ENCODE data around the gene TMSB10. TPM values are rescaled to one million over a fixed set of nuclear protein-coding genes. Genes with fewer than 3 reads are reported as not detected.
"Not testable (repeated sequence)": the region's sequence is repeated elsewhere in the genome, so short reads cannot be mapped to it uniquely, and the experiment has no call there.

TMSB10 gene
- total RNA-seq, 1 experiment from 2014 or later: 5,246 TPM

GRCh38 chr2:84911135-84911678 lies 5.8 kb downstream of the TMSB10 start:
- BruUV-seq (replicated peaks): no TSS peak
- Histone ChIP-seq H4K20me1 (ENCODE audit: low read length) (peaks cover 4% of the 10 kb centered on the region), H3K27ac (ENCODE audit: low read length) (no peak overlapping the region), H3K9me3 (ENCODE audit: low read length) (no peaks in the 10 kb centered on the region), H3K4me1 (ENCODE audit: insufficient read depth, low read length) (peaks cover 13% of the 10 kb centered on the region), H3K4me3 (ENCODE audit: low read length) (no peak overlapping the region), H3F3A (ENCODE audit: low read length, unreplicated experiment) (no peaks in the 10 kb centered on the region), H3K79me2 (ENCODE audit: low read length) (peaks cover 7% of the 10 kb centered on the region), H3K36me3 (ENCODE audit: low read depth, low read length) (peaks cover 5% of the 10 kb centered on the region), H3K9me2 (replicated peaks; ENCODE audit: low read length) (no peaks in the 10 kb centered on the region), H3K4me2 (ENCODE audit: low read length) (no peak overlapping the region), H2AFZ (ENCODE audit: low read length) (no peak overlapping the region), H3K9ac (ENCODE audit: low read length) (no peak overlapping the region), H3K27me3 (ENCODE audit: low read length) (no peaks in the 10 kb centered on the region)
- TF ChIP-seq EZH2phosphoT487 (IDR thresholded peaks at IDR 0.05; ENCODE audit: borderline replicate concordance, low read length): no peak
- TF ChIP-seq CTCF (conservative IDR thresholded peaks at IDR 0.05; ENCODE audit: low read depth, low read length): no peak
- no peak for TF ChIP-seq EZH2 (IDR thresholded peaks at IDR 0.05; ENCODE audit: low read length, unreplicated experiment)
- no peak for DNase-seq
- CTCF ChIA-PET: no interaction called here
- POLR2A ChIA-PET (ENCODE audit: unreplicated experiment): no interaction called here
- ATAC-seq: no peak
- intact Hi-C loops (cut with micrococcal nuclease): no loop called here

GRCh38 chr2:84912984-84913383 lies 7.5 kb downstream of the TMSB10 start:
- no peak overlapping the region for H3K27ac ChIP-seq (ENCODE audit: low read length)
- ChIA-PET CTCF (no interaction called here), POLR2A (ENCODE audit: unreplicated experiment) (no interaction called here)
- no peaks in the 10 kb centered on the region for H3F3A ChIP-seq (ENCODE audit: low read length, unreplicated experiment)
- no peak for DNase-seq
- BruUV-seq (replicated peaks): no TSS peak
- intact Hi-C loops (cut with micrococcal nuclease): no loop called here
- H3K27me3 ChIP-seq (ENCODE audit: low read length): no peaks in the 10 kb centered on the region
- no peak overlapping the region for H3K4me3 ChIP-seq (ENCODE audit: low read length)
- no peak for TF ChIP-seq EZH2 (IDR thresholded peaks at IDR 0.05; ENCODE audit: low read length, unreplicated experiment)
- TF ChIP-seq CTCF (conservative IDR thresholded peaks at IDR 0.05; ENCODE audit: low read depth, low read length): no peak
- no peak for TF ChIP-seq EZH2phosphoT487 (IDR thresholded peaks at IDR 0.05; ENCODE audit: borderline replicate concordance, low read length)
- H3K79me2 ChIP-seq (ENCODE audit: low read length): no peaks in the 10 kb centered on the region
- no peaks in the 10 kb centered on the region for H4K20me1 ChIP-seq (ENCODE audit: low read length)
- H2AFZ ChIP-seq (ENCODE audit: low read length): no peak overlapping the region
- H3K9me2 ChIP-seq (replicated peaks; ENCODE audit: low read length): no peaks in the 10 kb centered on the region
- no peak overlapping the region for H3K9ac ChIP-seq (ENCODE audit: low read length)
- no peaks in the 10 kb centered on the region for H3K36me3 ChIP-seq (ENCODE audit: low read depth, low read length)
- no peaks in the 10 kb centered on the region for H3K4me1 ChIP-seq (ENCODE audit: insufficient read depth, low read length)
- no peaks in the 10 kb centered on the region for H3K9me3 ChIP-seq (ENCODE audit: low read length)
- no peak overlapping the region for H3K4me2 ChIP-seq (ENCODE audit: low read length)
- ATAC-seq: no peak

- no peaks in the 10 kb centered on the region for H3F3A ChIP-seq (ENCODE audit: low read length, unreplicated experiment)
- H3K27ac ChIP-seq (ENCODE audit: low read length): no peak overlapping the region
- H4K20me1 ChIP-seq (ENCODE audit: low read length): no peaks in the 10 kb centered on the region
- DNase-seq (no peak), ATAC-seq (no peak)
- H3K9me3 ChIP-seq (ENCODE audit: low read length): no peaks in the 10 kb centered on the region
- POLR2A ChIA-PET (ENCODE audit: unreplicated experiment): no interaction called here
- no peaks in the 10 kb centered on the region for H3K9me2 ChIP-seq (replicated peaks; ENCODE audit: low read length)
- no peaks in the 10 kb centered on the region for H3K36me3 ChIP-seq (ENCODE audit: low read depth, low read length)
- H3K27me3 ChIP-seq (ENCODE audit: low read length): no peaks in the 10 kb centered on the region
- H3K9ac ChIP-seq (ENCODE audit: low read length): no peak overlapping the region
- H3K4me1 ChIP-seq (ENCODE audit: insufficient read depth, low read length): peaks cover 2% of the 10 kb centered on the region
- H2AFZ ChIP-seq (ENCODE audit: low read length): no peak overlapping the region
- no peaks in the 10 kb centered on the region for H3K79me2 ChIP-seq (ENCODE audit: low read length)
- H3K4me2 ChIP-seq (ENCODE audit: low read length): no peak overlapping the region
- TF ChIP-seq EZH2phosphoT487 (IDR thresholded peaks at IDR 0.05; ENCODE audit: borderline replicate concordance, low read length): no peak
- TF ChIP-seq EZH2 (IDR thresholded peaks at IDR 0.05; ENCODE audit: low read length, unreplicated experiment): no peak
- no peak for TF ChIP-seq CTCF (conservative IDR thresholded peaks at IDR 0.05; ENCODE audit: low read depth, low read length)
- BruUV-seq (replicated peaks): no TSS peak
- CTCF ChIA-PET: no interaction called here
- no peak overlapping the region for H3K4me3 ChIP-seq (ENCODE audit: low read length)
- intact Hi-C loops (cut with micrococcal nuclease): no loop called here
These were observed 8.9 kb downstream of the TMSB10 start for GRCh38 chr2:84914334-84914733.

- H3K27me3 ChIP-seq (ENCODE audit: low read length); H2AFZ ChIP-seq (ENCODE audit: low read length); ATAC-seq; H4K20me1 ChIP-seq (ENCODE audit: low read length); H3F3A ChIP-seq (ENCODE audit: low read length, unreplicated experiment); BruUV-seq (replicated peaks); H3K27ac ChIP-seq (ENCODE audit: low read length); H3K36me3 ChIP-seq (ENCODE audit: low read depth, low read length); intact Hi-C loops (cut with micrococcal nuclease); H3K79me2 ChIP-seq (ENCODE audit: low read length); H3K4me2 ChIP-seq (ENCODE audit: low read length); H3K9ac ChIP-seq (ENCODE audit: low read length); CTCF ChIA-PET; POLR2A ChIA-PET (ENCODE audit: unreplicated experiment); H3K9me2 ChIP-seq (replicated peaks; ENCODE audit: low read length); H3K4me3 ChIP-seq (ENCODE audit: low read length); DNase-seq; H3K9me3 ChIP-seq (ENCODE audit: low read length): not testable (repeated sequence)
- peaks cover 14% of the 10 kb centered on the region for H3K4me1 ChIP-seq (ENCODE audit: insufficient read depth, low read length)
These were observed 10.2 kb downstream of the TMSB10 start for GRCh38 chr2:84915675-84916074.

Data from PC-3 (cell line).